MM.1S (cell line): ENCODE data around the gene TTC9.

Experiments used
- DNase-seq: peaks from one replicate; pipeline ENCODE4 v3.0.0-alpha.2; 2015
- H2AFZ ChIP-seq: fragments of 300-600 bp; sonication (generic); 2 replicates; pipeline ENCODE4 v1.6.0; 2016; ENCODE audit warnings: antibody characterized with exemption, low read length
- H3F3A ChIP-seq: fragments of 300-600 bp; sonication (generic); 2 replicates; pipeline ENCODE4 v1.6.1; 2016; ENCODE audit warnings: mild to moderate bottlenecking, antibody characterized with exemption, low read length, moderate library complexity, mixed read lengths; ENCODE audit not compliant: insufficient read depth
- H3K27ac ChIP-seq: fragments of 300-600 bp; sonication (generic); 2 replicates; pipeline ENCODE4 v1.5.1; 2016; ENCODE audit warnings: mild to moderate bottlenecking, low read length
- H3K27me3 ChIP-seq: fragments of 300-600 bp; sonication (generic); replicated peaks from 2 replicates; pipeline ENCODE4 v1.6.0; 2016; ENCODE audit warnings: low read length; ENCODE audit not compliant: insufficient read depth
- H3K36me3 ChIP-seq: fragments of 300-600 bp; sonication (generic); replicated peaks from 2 replicates; pipeline ENCODE4 v1.6.1; 2016; ENCODE audit warnings: mild to moderate bottlenecking, low read length, mixed read lengths; ENCODE audit not compliant: insufficient read depth
- H3K4me1 ChIP-seq: fragments of 300-600 bp; sonication (generic); 2 replicates; pipeline ENCODE4 v1.6.1; 2016; ENCODE audit warnings: low read length, mixed read lengths
- H3K4me2 ChIP-seq: fragments of 300-600 bp; sonication (generic); 2 replicates; pipeline ENCODE4 v1.6.0; 2016; ENCODE audit warnings: low read depth, low read length
- H3K4me3 ChIP-seq: fragments of 300-600 bp; sonication (generic); 2 replicates; pipeline ENCODE4 v1.5.1; 2016; ENCODE audit warnings: low read length, mixed read lengths
- H3K79me2 ChIP-seq: fragments of 300-600 bp; sonication (generic); 2 replicates; pipeline ENCODE4 v1.6.1; 2016; ENCODE audit warnings: mixed run types, low read length, mixed read lengths
- H3K9ac ChIP-seq: fragments of 300-600 bp; sonication (generic); 2 replicates; pipeline ENCODE4 v1.6.1; 2016; ENCODE audit warnings: low read length, mixed read lengths
- H3K9me2 ChIP-seq: fragments of 300-600 bp; sonication (generic); replicated peaks from 2 replicates; pipeline ENCODE4 v1.6.1; 2016; ENCODE audit warnings: mild to moderate bottlenecking, low read length, mixed read lengths; ENCODE audit not compliant: insufficient read depth
- H3K9me3 ChIP-seq: fragments of 300-600 bp; sonication (generic); replicated peaks from 2 replicates; pipeline ENCODE4 v1.6.1; 2016; ENCODE audit warnings: mild to moderate bottlenecking, low read length, mixed read lengths; ENCODE audit not compliant: insufficient read depth
- H4K20me1 ChIP-seq: fragments of 300-600 bp; sonication (generic); 2 replicates; pipeline ENCODE4 v1.6.1; 2016; ENCODE audit warnings: mild to moderate bottlenecking, low read length, moderate library complexity, mixed read lengths; ENCODE audit not compliant: insufficient read depth
- CTCF ChIP-seq: fragments of 300-600 bp; sonication (generic); IDR thresholded peaks from 2 replicates; pipeline ENCODE4 v1.5.1; 2016; ENCODE audit warnings: antibody characterized with exemption, low read length, mixed read lengths
- EZH2 ChIP-seq: fragments of 300-600 bp; sonication (generic); optimal IDR thresholded peaks from 2 replicates; pipeline ENCODE3; 2017; ENCODE audit warnings: low read depth, mild to moderate bottlenecking, antibody characterized with exemption, low read length, mixed read lengths
- EZH2phosphoT487 ChIP-seq: fragments of 300-600 bp; sonication (generic); IDR thresholded peaks from 2 replicates; pipeline ENCODE4 v1.6.1; 2018; ENCODE audit warnings: antibody characterized with exemption, low read length

TTC9 gene

GRCh38 chr14:70706177-70706576, 64.5 kb downstream of the TTC9 start:
- H3K27ac ChIP-seq = no peak overlapping the region
- TF ChIP-seq EZH2 (no peak), CTCF (no peak), EZH2phosphoT487 (no peak)

GRCh38 chr14:70707138-70708038, 65.7 kb downstream of the TTC9 start:
- Histone ChIP-seq H2AFZ (no peak overlapping the region), H3K4me3 (no peak overlapping the region), H3K27ac (no peak overlapping the region), H3K4me1 (no peaks in the 10 kb centered on the region), H4K20me1 (no peaks in the 10 kb centered on the region), H3K4me2 (no peak overlapping the region), H3K36me3 (no peaks in the 10 kb centered on the region), H3F3A (no peaks in the 10 kb centered on the region), H3K79me2 (no peaks in the 10 kb centered on the region), H3K27me3 (no peaks in the 10 kb centered on the region), H3K9me3 (no peaks in the 10 kb centered on the region), H3K9ac (no peak overlapping the region), H3K9me2 (no peaks in the 10 kb centered on the region)
- no peak for DNase-seq
- TF ChIP-seq EZH2phosphoT487 (no peak), EZH2 (no peak), CTCF (no peak)

More at GRCh38 chr14:70706177-70706576, 64.5 kb downstream of the TTC9 start:
- no peaks in the 10 kb centered on the region for H3K36me3 ChIP-seq
- no peak overlapping the region for H3K4me3 ChIP-seq
- H3K4me2 ChIP-seq = no peak overlapping the region
- no peak overlapping the region for H2AFZ ChIP-seq
- DNase-seq = no peak
- H3K9me3 ChIP-seq = no peaks in the 10 kb centered on the region
- no peaks in the 10 kb centered on the region for H3K4me1 ChIP-seq
- no peaks in the 10 kb centered on the region for H3F3A ChIP-seq
- H3K79me2 ChIP-seq = no peaks in the 10 kb centered on the region
- no peaks in the 10 kb centered on the region for H3K9me2 ChIP-seq
- no peaks in the 10 kb centered on the region for H3K27me3 ChIP-seq
- H4K20me1 ChIP-seq = no peaks in the 10 kb centered on the region
- no peak overlapping the region for H3K9ac ChIP-seq

- H3K27ac ChIP-seq = no peak overlapping the region
- no peaks in the 10 kb centered on the region for H3K4me1 ChIP-seq
- H4K20me1 ChIP-seq = no peaks in the 10 kb centered on the region
- no peaks in the 10 kb centered on the region for H3K9me2 ChIP-seq
- H2AFZ ChIP-seq = no peak overlapping the region
- DNase-seq = no peak
- no peak overlapping the region for H3K4me3 ChIP-seq
- H3K36me3 ChIP-seq = no peaks in the 10 kb centered on the region
- TF ChIP-seq EZH2phosphoT487 = no peak
- no peak for TF ChIP-seq EZH2
- no peak for TF ChIP-seq CTCF
- H3K27me3 ChIP-seq = no peaks in the 10 kb centered on the region
- no peaks in the 10 kb centered on the region for H3K9me3 ChIP-seq
- no peaks in the 10 kb centered on the region for H3F3A ChIP-seq
- H3K4me2 ChIP-seq = no peak overlapping the region
- no peaks in the 10 kb centered on the region for H3K79me2 ChIP-seq
- no peak overlapping the region for H3K9ac ChIP-seq
Measured at GRCh38 chr14:70708717-70709570, 67.2 kb downstream of the TTC9 start.
